Adipose tissue (tissue), 3 donors: Measurements from ENCODE around the gene PDHB. TPM values are rescaled to one million over a fixed set of nuclear protein-coding genes. Genes with fewer than 3 reads are reported as not detected.
"Not testable (repeated sequence)": the region's sequence is repeated elsewhere in the genome, so short reads cannot be mapped to it uniquely, and the experiment has no call there.

Source experiments
- H3K27ac ChIP-seq: one replicate; pipeline ENCODE4 v1.5.1; 2013; ENCODE audit warnings: low read depth, low read length
- WGBS, 3 donors: extraction: QIAGEN DNeasy Blood & Tissue Kit; methylation state at CpG; one replicate each; pipeline ENCODE4 v1.1.7; 2013; 5-methylcytosine and 5-hydroxymethylcytosine counted together
- polyA plus RNA-seq, 3 donors: library from polyadenylated mRNA; stranded (reverse); fragments of 200-250 nt; gene quantifications; one replicate each; pipeline ENCODE4 v1.2.3, GENCODE V29; 2013
- donor health status: healthy with polysubstance abuse.
- donor health status: Bipolar disorder and iron deficiency.
- donor health status: healthy.

Gene PDHB
- polyA plus RNA-seq, 3 donors, result 40.6 to 108 (median 91.8) TPM

DNA sequence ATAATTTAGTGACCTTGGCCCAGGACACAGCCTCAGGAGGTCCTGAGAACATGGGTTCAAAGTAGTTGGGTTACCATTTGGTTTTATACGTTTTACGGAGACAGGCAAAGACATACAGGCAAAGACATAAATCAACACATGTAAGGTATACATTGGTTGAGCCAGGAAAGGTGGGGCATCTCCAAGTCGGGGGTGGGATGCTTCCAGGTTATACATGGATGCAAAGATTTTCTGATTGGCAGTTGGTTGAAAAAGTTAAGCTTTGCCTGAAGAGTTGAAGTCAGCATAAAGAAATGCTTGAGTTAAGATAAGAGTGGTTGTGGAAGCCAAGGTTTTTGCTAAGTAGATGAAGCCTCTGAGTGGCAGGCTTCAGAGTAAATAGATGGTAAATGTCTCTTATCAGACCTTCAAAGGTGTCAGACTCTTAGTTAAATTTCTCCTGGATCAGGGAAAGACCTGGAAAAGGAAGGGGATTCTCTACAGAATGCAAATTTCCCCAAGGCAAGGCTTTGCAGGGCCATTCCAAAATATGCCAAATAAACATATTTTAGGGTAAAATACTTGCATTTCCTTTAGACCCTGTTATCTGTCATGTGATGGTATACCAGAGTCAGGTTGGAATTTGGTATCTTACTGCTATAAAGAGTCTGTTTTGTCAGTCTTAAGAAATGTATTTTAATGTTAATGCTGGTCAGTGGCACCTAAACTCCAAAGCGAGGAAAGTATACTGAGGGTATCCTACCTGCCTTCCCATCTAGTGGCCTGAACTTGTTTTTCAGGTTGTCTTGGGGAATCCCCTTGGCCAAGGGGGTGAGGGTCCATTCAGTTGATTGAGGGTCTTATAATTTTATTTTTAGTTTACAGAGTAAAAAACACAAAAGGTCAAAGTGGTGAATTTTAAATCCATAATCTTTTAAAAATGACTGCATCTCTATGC is 8.2 kb upstream of the PDHB start:
- H3K27ac ChIP-seq, result no peak overlapping the region
- WGBS, 3 donors, result 72 to 78% (median 73%) methylated on average over 4 of the region's 4 CpGs

DNA sequence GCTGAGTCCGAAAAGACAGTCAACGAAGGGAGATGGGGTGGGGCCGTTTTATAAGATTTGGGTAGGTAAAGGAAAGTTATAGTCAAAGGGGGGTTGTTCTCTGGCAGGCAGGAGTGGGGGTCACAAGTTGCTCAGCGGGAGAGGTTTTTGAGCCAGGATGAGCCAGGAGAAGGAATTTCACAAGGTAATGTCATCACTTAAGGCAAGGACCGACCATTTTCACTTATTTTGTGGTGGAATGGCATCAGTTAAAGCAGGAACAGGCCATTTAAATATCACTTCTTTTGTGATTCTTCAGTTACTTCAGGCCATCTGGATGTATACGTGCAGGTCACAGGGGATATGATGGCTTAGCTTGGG is 7.3 kb upstream of the PDHB start:
- 79 to 84% (median 81%) methylated on average over 6 of the region's 6 CpGs for WGBS, 3 donors

DNA sequence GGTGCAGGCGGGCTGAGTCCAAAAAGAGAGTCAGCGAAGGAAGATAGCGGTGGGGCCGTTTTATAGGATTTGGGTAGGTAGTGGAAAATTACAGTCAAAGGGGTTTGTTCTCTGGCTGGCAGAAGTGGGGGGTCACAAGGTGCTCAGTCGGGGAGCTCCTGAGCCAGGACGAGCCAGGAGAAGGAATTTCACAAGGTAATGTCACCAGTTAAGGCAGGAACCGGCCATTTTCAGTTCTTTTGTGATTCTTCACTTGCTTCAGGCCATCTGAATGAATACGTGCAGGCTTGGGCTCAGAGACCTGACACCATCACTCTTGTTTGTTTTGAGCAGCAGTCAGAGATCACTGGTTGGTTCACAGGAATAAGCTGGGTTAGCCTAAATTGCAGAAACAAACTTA is 3.6 kb upstream of the PDHB start:
- 77 to 82% (median 81%) methylated on average over 8 of the region's 8 CpGs for WGBS, 3 donors
- H3K27ac ChIP-seq, result not testable (repeated sequence)

More for the DNA sequence above, 7.3 kb upstream of the PDHB start:
- not testable (repeated sequence) for H3K27ac ChIP-seq

DNA sequence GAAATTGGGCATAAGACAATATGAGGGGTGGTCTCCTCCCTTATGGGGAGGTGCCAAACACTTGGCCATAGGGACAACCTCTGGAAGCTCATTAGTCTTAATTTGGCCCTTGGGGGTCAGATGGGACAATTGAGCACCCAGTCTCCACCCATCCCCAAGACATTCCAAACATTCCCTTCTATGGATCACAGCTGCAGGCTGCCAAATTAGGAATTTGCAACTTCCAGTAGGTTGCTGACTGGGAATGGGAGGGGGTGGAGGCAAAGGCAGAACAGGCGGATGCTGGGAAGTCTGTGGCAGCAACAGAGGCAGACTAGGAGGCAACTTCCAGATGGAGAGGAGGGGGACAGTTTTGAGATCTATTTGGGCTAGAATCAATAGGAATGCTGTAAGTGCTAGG is 1.4 kb upstream of the PDHB start:
- 50 to 77% (median 76%) methylated on average over 1 of the region's 1 CpG for WGBS, 3 donors
- H3K27ac ChIP-seq, result no peak overlapping the region

DNA sequence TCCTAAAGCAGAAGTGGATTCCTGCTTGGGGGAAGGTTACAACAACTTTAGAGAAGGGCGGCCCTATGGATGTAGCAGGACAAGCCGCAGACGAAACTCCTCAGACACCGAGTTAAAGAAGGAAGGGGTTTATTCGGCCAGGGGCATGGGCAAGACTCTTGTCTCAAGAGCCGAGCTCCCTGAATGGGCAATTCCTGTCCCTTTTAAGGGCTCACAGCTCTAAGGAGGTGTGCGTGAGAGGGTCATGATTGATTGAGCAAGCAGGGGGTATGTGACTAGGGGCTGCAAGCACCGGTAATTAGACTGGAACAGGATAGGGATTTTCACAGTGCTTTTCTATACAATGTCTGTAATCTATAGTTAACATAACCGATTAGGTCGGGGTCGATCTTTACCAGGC is 879 bp upstream of the PDHB start:
- 90 to 91% (median 91%) methylated on average over 11 of the region's 11 CpGs for WGBS, 3 donors

DNA sequence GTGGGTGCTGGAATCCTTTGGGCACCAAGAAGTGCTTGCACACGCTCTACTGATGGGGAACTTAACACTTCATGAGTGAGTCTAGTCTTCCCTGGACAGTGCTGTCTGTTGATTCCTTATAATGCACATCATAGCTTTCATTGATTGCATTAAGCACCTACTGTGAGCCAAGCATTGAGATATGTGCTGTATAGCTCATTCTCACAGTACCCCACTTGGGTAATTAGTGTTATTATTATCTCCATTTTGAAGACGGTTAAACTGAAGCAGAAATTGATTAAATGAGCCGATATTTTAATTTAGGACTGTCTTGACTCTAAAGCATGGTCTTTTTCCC is 504 bp upstream of the PDHB start:
- H3K27ac ChIP-seq, result no peak overlapping the region
- WGBS, 3 donors, result 55 to 59% (median 58%) methylated on average over 3 of the region's 3 CpGs

More for the DNA sequence above, 879 bp upstream of the PDHB start:
- no peak overlapping the region for H3K27ac ChIP-seq

DNA sequence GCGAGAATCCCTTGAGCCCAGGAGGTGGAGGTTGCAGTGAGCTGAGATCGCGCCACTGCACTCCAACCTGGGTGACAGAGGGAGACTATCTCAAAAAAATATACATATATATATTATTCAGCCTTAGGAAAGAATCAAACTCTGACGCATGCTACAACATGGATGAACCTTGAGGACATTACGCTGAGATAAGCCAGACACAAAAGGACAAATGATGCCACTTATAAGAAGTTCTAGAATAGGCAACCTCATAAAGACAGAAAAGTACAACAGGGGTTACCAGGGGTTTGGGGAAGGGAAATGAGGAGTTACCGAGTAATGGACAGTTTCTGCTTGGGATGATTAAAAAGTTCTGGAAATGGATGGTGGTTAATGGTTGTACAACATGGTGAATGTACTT is 727 bp downstream of the PDHB start:
- 55 to 64% (median 60%) methylated on average over 6 of the region's 6 CpGs for WGBS, 3 donors
- H3K27ac ChIP-seq, result no peak overlapping the region

DNA sequence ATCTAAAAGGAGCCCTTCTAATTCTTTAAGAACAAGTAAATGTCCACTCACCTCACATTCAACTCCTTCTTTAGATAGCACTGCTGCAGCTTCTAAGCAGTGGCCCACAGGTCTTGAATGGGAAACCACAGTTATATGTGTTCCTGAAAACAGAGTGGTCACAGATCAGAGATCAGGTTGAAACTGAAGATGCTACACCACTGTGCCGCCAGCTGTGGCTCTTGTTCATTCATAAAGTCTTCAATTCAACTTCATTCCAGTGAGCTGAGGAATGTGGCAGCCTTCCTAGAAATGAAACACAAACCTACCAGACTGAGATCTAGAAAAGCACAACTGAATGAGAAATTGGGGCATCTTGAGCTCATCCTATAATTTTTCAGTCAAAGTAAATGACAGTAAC is 4.0 kb downstream of the PDHB start:
- WGBS, 3 donors, result 0 to 59% (median 0%) methylated on average over 1 of the region's 1 CpG
- no peak overlapping the region for H3K27ac ChIP-seq

DNA sequence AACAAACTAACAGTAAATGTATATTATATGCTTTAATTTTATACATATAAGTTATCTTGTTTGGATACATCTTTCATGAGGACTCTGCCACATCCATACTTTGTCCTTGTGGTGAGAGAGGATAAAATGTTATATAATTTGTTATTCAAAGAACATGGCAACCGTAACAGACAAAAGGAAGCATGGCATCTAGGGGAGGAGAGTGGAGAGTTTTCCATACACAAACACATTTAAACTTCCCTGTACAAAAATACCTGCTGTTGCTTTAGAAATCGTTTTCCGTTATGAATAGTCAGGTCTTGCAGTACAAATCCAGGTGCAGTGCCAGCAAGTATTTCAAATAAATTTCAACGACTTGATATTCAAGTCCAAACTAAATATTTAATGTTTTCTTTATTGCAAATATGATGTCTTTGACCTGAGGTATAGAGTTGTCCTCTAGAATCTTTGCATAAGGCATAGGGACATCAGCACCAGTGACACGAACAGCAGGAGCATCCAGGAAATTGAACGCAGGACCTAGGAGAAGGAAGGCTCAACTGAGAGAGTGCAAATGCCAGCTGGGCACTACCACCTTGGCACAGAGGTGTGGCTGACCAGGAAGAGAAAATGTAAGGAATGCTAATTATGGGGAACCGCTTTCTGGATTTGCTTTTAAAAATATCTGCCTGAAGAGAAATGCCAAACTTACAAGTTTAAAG is 5.8 kb downstream of the PDHB start:
- WGBS, 3 donors, result 59 to 82% (median 76%) methylated on average over 7 of the region's 7 CpGs
- H3K27ac ChIP-seq, result no peak overlapping the region

DNA sequence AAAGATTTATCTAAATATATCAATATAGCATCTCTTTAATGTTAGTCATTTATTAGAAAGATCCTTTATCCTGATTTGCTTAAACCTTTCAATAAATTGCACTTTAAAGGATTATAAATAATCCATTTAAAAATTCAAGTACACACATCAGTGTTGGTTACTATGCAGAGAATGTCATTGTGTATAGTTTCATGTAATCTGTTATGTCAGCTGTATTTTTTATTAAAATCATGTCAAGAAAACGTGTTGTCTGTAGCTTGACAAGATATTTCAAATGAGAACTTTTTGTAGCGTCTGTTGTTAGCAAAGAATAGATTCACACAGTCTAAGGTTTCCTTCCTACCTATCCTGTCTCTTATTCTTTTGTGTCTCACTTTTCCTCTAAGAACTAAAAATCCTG is 7.8 kb downstream of the PDHB start:
- 62 to 72% (median 68%) methylated on average over 2 of the region's 2 CpGs for WGBS, 3 donors
- H3K27ac ChIP-seq, result no peak overlapping the region

DNA sequence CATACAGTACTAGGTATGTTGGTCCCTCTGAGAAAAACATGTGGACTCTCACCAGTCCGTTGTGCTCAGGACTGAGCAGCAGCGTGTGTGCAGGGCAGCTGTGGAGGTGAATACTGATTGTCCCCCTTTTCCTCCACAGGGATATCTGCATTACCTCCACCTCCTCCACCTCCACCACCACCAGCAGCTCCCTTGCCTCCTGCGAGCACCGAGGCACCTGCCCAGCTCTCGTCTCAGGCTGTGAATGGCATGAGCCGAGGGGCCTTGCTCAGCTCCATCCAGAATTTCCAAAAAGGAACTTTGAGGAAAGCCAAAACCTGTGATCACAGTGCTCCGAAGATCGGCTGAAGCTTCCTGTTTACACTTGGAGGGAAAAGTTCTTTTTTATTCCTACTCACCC is 9.0 kb downstream of the PDHB start:
- no peak overlapping the region for H3K27ac ChIP-seq
- 57 to 72% (median 69%) methylated on average over 8 of the region's 8 CpGs for WGBS, 3 donors

DNA sequence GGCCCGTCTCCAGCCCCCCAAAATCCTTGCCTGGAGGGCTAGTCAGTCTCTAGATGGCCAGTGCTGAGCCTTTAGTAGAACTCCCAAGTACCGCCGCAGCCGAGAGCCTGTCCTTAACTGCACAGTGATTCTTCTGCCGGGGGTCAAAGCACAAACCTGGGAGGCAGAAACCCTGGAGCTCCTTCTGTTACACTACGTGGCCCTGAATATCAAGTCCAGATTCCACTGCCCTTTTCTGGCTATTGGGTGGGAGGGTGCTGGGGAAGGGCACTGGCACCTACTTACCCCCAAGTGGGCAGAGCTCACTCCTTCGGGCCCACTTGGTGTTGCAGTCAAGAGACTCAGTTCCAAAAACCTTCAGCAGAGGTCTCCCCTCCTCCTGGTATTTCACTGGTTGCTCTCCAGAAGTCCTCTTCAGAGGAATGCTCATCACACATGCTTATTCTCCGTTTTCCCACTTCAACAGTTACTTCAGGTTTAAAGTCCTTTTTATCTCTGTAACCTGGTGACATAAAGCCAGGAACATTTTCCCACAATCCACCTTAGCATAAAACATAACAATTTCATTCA is 10.8 kb downstream of the PDHB start:
- WGBS, 3 donors, result 68 to 79% (median 71%) methylated on average over 8 of the region's 8 CpGs
- no peak overlapping the region for H3K27ac ChIP-seq

DNA sequence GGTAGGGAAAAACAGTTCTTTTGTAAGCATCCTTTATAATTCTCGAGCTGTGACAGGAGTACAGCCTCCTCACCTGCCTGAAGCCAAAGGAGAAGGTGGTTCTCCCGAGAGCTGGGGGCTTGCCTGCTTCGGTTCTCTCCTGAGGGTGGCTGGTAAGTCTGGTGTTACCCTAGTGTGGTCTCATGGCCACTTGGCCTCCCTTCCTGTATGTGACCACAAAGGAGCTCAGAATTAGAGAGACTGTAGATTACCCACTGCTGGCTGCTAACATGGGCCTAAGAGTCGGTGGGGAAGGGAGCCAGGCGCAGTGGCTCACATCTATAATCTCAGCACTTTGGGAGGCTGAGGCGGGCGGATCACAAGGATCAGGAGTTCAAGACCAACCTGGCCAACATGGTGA is 12.6 kb downstream of the PDHB start:
- no peak overlapping the region for H3K27ac ChIP-seq
- 66 to 84% (median 83%) methylated on average over 6 to 7 of the region's 7 CpGs for WGBS, 3 donors

DNA sequence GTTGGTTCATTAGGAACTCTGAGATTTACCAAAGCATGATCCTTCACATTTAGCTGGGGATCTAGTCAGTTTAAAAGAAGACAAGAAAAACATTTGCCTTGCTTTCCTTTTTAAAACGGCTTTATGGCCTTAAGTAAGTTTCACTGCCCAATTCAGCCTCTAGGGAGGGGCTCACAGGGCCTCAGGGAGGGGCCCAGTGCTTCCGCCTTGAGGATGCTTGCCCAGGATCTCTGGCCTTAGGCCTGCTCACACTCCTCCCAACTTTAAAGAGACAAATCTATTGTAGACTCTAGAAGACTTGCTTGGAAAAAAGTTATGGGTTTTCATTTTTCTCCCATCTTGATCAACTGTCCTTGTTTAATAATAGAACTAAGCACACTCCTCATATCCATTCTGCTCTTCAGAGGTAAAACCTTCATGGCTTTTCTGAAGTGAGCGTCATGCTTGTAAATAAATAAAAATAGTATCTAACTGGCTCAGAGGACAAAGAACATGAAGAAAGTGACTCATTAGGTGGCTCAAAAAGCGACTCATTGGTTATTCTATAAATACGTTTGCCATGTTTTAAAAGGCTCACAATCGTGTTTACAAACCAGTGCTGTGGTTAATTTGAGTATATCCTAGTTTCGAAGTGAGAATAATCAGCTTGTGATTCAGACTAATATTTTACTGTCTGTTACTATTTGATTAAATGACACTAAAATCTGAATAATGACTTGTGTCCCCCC is 13.7 kb downstream of the PDHB start:
- H3K27ac ChIP-seq, result no peak overlapping the region
- 49 to 75% (median 68%) methylated on average over 7 of the region's 7 CpGs for WGBS, 3 donors

DNA sequence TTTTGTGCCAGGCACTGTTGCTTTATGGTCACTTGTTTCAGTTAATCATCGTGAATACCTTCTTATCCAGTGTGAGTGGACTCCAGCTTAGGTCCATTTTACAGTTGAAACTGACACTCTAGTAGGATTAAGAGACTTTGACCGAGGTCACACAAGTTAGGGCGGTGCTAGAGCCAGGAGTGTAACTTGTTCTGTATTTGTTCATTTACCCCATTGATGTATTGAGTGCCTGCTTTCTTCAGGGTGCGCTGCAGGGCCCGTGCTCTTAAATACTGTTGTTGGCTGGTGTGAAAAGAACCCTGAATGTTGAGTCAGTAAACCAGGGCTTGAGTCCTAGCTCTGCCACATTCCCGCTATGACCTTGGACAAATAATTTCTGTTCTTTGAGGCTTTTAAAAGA is 15.4 kb downstream of the PDHB start:
- no peak overlapping the region for H3K27ac ChIP-seq
- 65 to 77% (median 75%) methylated on average over 6 of the region's 6 CpGs for WGBS, 3 donors

DNA sequence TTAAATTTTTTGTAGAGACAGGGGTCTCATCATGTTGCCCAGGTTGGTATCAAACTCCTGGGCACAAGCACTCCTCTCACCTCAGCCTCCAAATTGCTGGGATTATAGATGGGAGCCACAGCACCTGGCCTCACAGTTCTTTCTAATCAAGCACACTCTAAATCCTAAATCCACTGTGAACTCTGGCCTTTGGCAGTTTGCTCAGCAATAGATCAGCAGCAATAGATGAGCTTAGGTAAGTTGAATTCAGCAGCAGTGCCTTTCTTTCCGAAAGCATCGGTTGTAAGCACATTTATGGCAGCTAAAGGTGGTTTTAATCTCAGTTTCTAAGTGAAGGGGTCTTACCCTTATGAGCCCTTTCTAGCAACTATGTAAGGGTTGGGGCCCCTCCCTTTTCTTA is 16.6 kb downstream of the PDHB start:
- 68 to 90% (median 86%) methylated on average over 2 of the region's 2 CpGs for WGBS, 3 donors
- no peak overlapping the region for H3K27ac ChIP-seq

DNA sequence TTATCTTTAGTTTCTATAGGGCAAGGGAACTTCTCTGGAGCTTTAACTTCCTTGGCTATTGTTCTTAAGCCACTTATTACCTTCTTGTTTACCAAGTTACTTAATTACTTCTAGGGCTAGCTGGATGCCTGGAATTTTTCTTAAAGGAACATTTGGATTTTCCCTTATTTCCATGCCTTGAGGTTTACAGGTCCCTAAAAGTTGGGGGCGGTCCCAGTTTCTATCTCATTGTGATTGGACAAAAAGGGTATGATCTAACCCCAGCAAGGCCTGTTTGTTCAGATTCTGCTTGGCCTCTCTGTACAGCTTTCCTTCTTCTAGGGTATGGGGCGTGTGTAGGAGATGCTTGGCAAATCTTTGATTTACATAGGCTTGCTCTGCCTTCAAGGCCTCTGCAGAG is 17.4 kb downstream of the PDHB start:
- 91 to 95% (median 93%) methylated on average over 2 of the region's 2 CpGs for WGBS, 3 donors
- no peak overlapping the region for H3K27ac ChIP-seq

DNA sequence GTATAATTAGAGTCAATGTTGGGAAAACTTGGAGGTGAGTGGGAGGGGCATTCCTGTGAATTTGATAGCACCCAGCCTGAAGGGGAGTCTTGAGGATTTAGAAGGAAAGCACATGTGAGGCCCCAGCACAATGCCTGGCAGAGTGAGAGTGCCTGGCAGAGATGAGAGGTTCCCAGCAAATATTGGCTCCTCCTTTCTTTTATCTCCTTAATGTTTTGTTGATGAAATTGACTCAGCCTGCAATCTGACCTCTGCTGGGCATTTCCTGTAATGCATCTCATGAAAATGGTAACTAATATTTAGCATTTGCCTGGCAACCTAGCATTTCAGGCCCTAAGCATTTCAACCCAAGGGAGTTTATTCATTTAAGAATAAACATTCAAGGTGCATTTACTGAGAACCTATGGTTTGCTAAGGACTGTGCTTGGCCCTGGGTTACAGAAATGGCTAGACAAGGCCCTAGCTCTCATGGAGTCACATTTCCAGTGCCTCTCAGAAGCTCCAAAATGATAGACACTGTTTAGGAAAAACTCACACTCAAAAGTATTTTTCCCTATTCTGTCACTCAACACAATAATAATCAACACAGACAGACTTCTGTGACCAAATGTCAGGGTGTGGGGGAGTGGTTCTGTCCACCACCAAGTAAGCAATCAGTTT is 19.0 kb downstream of the PDHB start:
- H3K27ac ChIP-seq, result no peak overlapping the region
